Esophagus (tissue), 2 donors: ENCODE measurements around the gene AFG3L2. TPM values are rescaled to one million over a fixed set of nuclear protein-coding genes. Genes with fewer than 3 reads are reported as not detected.
A peak's percentile ranks its signal among the peaks of the same experiment; 100 is the strongest.

ENCODE experiments used
- H3K27ac ChIP-seq, 2 donors: one replicate each; pipeline ENCODE4 v1.5.1; 2013; ENCODE audit warnings: low read depth in 2 of 2, mild to moderate bottlenecking in 2 of 2, inconsistent platforms in 1 of 2, low read length in 1 of 2, moderate library complexity in 1 of 2
- H3K27me3 ChIP-seq, 2 donors: one replicate each; pipeline ENCODE4 v1.6.1; 2013; ENCODE audit warnings: low read length in 2 of 2, control low read depth in 1 of 2, mild to moderate bottlenecking in 1 of 2; ENCODE audit not compliant: insufficient read depth in 2 of 2, control insufficient read depth in 1 of 2
- H3K36me3 ChIP-seq, 2 donors: one replicate each; pipeline ENCODE4 v1.6.1; 2013; ENCODE audit warnings: low read length in 1 of 2; ENCODE audit not compliant: control insufficient read depth in 2 of 2, insufficient read depth in 2 of 2
- H3K4me1 ChIP-seq, 2 donors: one replicate each; pipeline ENCODE4 v1.6.1; 2013; ENCODE audit warnings: low read length in 1 of 2; ENCODE audit not compliant: control insufficient read depth in 2 of 2, insufficient read depth in 2 of 2
- H3K4me3 ChIP-seq, 2 donors: one replicate each; pipeline ENCODE4 v1.5.1; 2013; ENCODE audit warnings: low read length in 2 of 2, mild to moderate bottlenecking in 2 of 2, low read depth in 1 of 2, moderate library complexity in 1 of 2
- H3K9me3 ChIP-seq, 2 donors: one replicate each; pipeline ENCODE4 v1.6.1; 2013; ENCODE audit warnings: mild to moderate bottlenecking in 2 of 2, low read depth in 1 of 2, low read length in 1 of 2, moderate library complexity in 1 of 2; ENCODE audit not compliant: control insufficient read depth in 2 of 2, insufficient read depth in 1 of 2
- WGBS, 2 donors: extraction: QIAGEN DNeasy Blood & Tissue Kit; methylation state at CpG; one replicate each; pipeline ENCODE4 v1.1.7; 2013; 5-methylcytosine and 5-hydroxymethylcytosine counted together
- polyA plus RNA-seq, 2 donors: library from polyadenylated mRNA; stranded (reverse); fragments of 200-250 nt; gene quantifications; one replicate each; pipeline ENCODE4 v1.2.3, GENCODE V29; 2013
- donor health status: healthy with polysubstance abuse.
- donor health status: Bipolar disorder and iron deficiency.

The AFG3L2 gene
- polyA plus RNA-seq, 2 donors, result 14.7 to 34.0 TPM

GRCh38 chr18:12321333-12321732, 55.7 kb downstream of the AFG3L2 start:
- no peaks in the 10 kb centered on the region for H3K27me3 ChIP-seq
- H3K4me3 ChIP-seq, result no peak overlapping the region
- H3K36me3 ChIP-seq, result peaks cover 13 to 18% of the 10 kb centered on the region in 2 donors
- H3K9me3 ChIP-seq, result no peaks in the 10 kb centered on the region
- peaks cover 4 to 16% of the 10 kb centered on the region in 2 donors for H3K4me1 ChIP-seq
- 34 to 51% methylated on average over 4 of the region's 4 CpGs for WGBS, 2 donors
- H3K27ac ChIP-seq, result peak overlapping the region in 1 of 2 donors; percentile 51

GRCh38 chr18:12318857-12319256, 58.2 kb downstream of the AFG3L2 start:
- H3K36me3 ChIP-seq, result peaks cover 3 to 6% of the 10 kb centered on the region in 2 donors
- H3K4me3 ChIP-seq, result no peak overlapping the region
- no peaks in the 10 kb centered on the region for H3K27me3 ChIP-seq
- WGBS, 2 donors, result 61 to 84% methylated on average over 1 to 3 of the region's 5 CpGs
- H3K9me3 ChIP-seq, result no peaks in the 10 kb centered on the region
- H3K27ac ChIP-seq, result peak overlapping the region in 1 of 2 donors; percentile 74
- H3K4me1 ChIP-seq, result peaks cover 2 to 16% of the 10 kb centered on the region in 2 donors

DNA sequence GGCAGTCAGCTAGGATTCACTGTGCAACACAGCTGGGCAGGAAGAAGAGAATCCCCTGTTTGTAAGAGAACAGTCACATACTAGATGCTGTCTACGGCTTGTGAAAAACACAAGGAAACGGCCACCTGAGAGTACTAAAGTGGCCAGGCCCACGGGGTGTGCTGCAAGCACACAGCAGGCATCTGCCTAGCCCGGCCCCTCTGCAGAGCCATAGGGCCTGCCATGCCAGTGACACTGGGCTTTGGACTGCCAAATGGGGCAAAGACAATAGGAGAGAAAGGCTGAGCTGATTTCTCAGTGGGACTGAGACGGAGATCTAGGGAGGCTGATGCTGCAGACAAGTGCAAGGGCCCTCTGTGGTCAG, 58.7 kb downstream of the AFG3L2 start:
- Histone ChIP-seq H3K36me3 (peaks cover 3 to 8% of the 10 kb centered on the region in 2 donors), H3K9me3 (no peaks in the 10 kb centered on the region), H3K27me3 (no peaks in the 10 kb centered on the region), H3K4me3 (no peak overlapping the region), H3K27ac (peak overlapping the region; percentile 61 to 74), H3K4me1 (peaks cover 2 to 16% of the 10 kb centered on the region in 2 donors)
- 34 to 37% methylated on average over 5 of the region's 5 CpGs for WGBS, 2 donors

- Histone ChIP-seq H3K27ac (peak overlapping the region; percentile 61 to 74), H3K4me3 (no peak overlapping the region), H3K9me3 (no peaks in the 10 kb centered on the region), H3K36me3 (peaks cover 3 to 8% of the 10 kb centered on the region in 2 donors), H3K27me3 (no peaks in the 10 kb centered on the region), H3K4me1 (peaks cover 2 to 16% of the 10 kb centered on the region in 2 donors)
- WGBS, 2 donors, result 32 to 35% methylated on average over 6 of the region's 6 CpGs
These were observed 59.2 kb downstream of the AFG3L2 start for GRCh38 chr18:12317664-12318333.

GRCh38 chr18:12315911-12316310, 61.1 kb downstream of the AFG3L2 start:
- H3K4me1 ChIP-seq, result peaks cover 2 to 12% of the 10 kb centered on the region in 2 donors
- no peak overlapping the region for H3K4me3 ChIP-seq
- H3K9me3 ChIP-seq, result no peaks in the 10 kb centered on the region
- 24 to 32% methylated on average over 5 of the region's 5 CpGs for WGBS, 2 donors
- H3K27ac ChIP-seq, result peak overlapping the region; percentile 80 to 81
- H3K36me3 ChIP-seq, result peaks cover 3 to 8% of the 10 kb centered on the region in 2 donors
- no peaks in the 10 kb centered on the region for H3K27me3 ChIP-seq

GRCh38 chr18:12315490-12315889, 61.5 kb downstream of the AFG3L2 start:
- H3K27me3 ChIP-seq, result no peaks in the 10 kb centered on the region
- H3K27ac ChIP-seq, result peak overlapping the region; percentile 80 to 81
- peaks cover 2 to 12% of the 10 kb centered on the region in 2 donors for H3K4me1 ChIP-seq
- peaks cover 3 to 6% of the 10 kb centered on the region in 2 donors for H3K36me3 ChIP-seq
- H3K4me3 ChIP-seq, result no peak overlapping the region
- no peaks in the 10 kb centered on the region for H3K9me3 ChIP-seq
- 38 to 56% methylated on average over 10 of the region's 10 CpGs for WGBS, 2 donors

- H3K36me3 ChIP-seq, result peaks cover 3 to 4% of the 10 kb centered on the region in 2 donors
- peaks cover 2 to 12% of the 10 kb centered on the region in 2 donors for H3K4me1 ChIP-seq
- peak overlapping the region in 1 of 2 donors; percentile 65 for H3K27ac ChIP-seq
- 74 to 83% methylated on average over 1 of the region's 1 CpG for WGBS, 2 donors
- H3K9me3 ChIP-seq, result no peaks in the 10 kb centered on the region
- no peaks in the 10 kb centered on the region for H3K27me3 ChIP-seq
- no peak overlapping the region for H3K4me3 ChIP-seq
These were observed 62.3 kb downstream of the AFG3L2 start for GRCh38 chr18:12314591-12315305.

DNA sequence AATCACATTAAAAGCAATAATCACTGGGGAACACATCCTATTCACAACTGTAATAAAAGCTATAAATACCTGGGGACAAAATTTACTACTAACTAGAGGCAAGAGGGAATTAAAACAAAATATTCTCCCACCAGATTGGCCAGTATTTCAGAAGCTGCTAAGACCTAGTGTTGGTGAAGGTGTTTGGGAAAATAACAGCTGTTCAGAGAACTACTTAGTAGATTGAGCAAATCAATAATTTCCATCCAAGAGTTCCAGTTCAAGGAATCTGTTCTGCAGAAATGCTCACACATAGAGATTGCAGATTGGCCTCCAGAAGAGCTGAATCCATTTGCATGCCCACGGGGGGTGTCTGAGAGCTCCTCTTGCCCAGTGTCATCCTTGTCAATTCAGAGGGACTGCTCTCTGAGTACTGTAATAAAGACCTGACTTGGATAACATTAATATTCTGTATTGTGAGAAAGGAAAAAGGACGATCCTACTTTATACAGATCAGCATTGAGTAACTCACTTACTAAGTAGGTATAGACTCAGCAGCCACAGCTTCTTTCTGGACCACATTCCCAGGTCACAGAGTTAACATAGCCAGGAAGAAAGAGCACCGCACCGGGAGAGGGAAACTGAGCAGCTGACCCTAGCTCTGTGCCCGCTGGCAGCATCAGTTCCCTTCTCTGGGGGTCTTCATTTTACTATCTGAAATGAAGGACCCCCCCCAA, 63.3 kb downstream of the AFG3L2 start:
- H3K4me3 ChIP-seq, result no peak overlapping the region
- peaks cover 2 to 12% of the 10 kb centered on the region in 2 donors for H3K4me1 ChIP-seq
- H3K27ac ChIP-seq, result peak overlapping the region; percentile 11 to 29
- WGBS, 2 donors, result 70 to 85% methylated on average over 5 of the region's 5 CpGs
- no peaks in the 10 kb centered on the region for H3K27me3 ChIP-seq
- no peaks in the 10 kb centered on the region for H3K9me3 ChIP-seq
- H3K36me3 ChIP-seq, result peaks cover 3 to 4% of the 10 kb centered on the region in 2 donors

- H3K9me3 ChIP-seq, result no peaks in the 10 kb centered on the region
- peaks cover under 1 to 4% of the 10 kb centered on the region in 2 donors for H3K36me3 ChIP-seq
- H3K4me1 ChIP-seq, result peaks cover under 1 to 7% of the 10 kb centered on the region in 2 donors
- H3K4me3 ChIP-seq, result no peak overlapping the region
- H3K27ac ChIP-seq, result no peak overlapping the region
- H3K27me3 ChIP-seq, result no peaks in the 10 kb centered on the region
These were observed 64.1 kb downstream of the AFG3L2 start for GRCh38 chr18:12312976-12313375.
